Dermis blood vessel endothelial cell (primary cell): ENCODE results near the gene ZNF680. TPM values are rescaled to one million over a fixed set of nuclear protein-coding genes. Genes with fewer than 3 reads are reported as not detected.
A peak's percentile ranks its signal among the peaks of the same experiment; 100 is the strongest.
"Not testable (repeated sequence)": the region's sequence is repeated elsewhere in the genome, so short reads cannot be mapped to it uniquely, and the experiment has no call there.

Experiments used
- DNase-seq: peaks from one replicate; pipeline ENCODE4 v3.0.0; 2010
- total RNA-seq: library from RNA; depleted of rRNA; stranded (reverse); fragments of >200 nt; gene quantifications from 2 replicates; pipeline ENCODE4 v1.2.3, GENCODE V29; 2014

ZNF680 gene
- 12.6 and 19.2 TPM in 2 replicates for total RNA-seq

- peak; percentile 96 for DNase-seq
Observed at GRCh38 chr7:64562626-64563278, at the start of gene ZNF680. Gene ZNF680 (minus strand): TSS chr7:64563071. CDS start chr7:64562954, 117 bp downstream.

GRCh38 chr7:64612452-64612851, 49.6 kb upstream of the ZNF680 start:
- DNase-seq: no peak

GRCh38 chr7:64611717-64612116, 48.8 kb upstream of the ZNF680 start:
- DNase-seq: no peak

GRCh38 chr7:64610997-64611396, 48.1 kb upstream of the ZNF680 start:
- no peak for DNase-seq

- no peak for DNase-seq
Observed at GRCh38 chr7:64608116-64608910, 45.4 kb upstream of the ZNF680 start.

- DNase-seq: no peak
Observed at GRCh38 chr7:64606385-64606784, 43.5 kb upstream of the ZNF680 start.

- DNase-seq: no peak
Observed at GRCh38 chr7:64603271-64603670, 40.4 kb upstream of the ZNF680 start.

GRCh38 chr7:64602518-64602917, 39.6 kb upstream of the ZNF680 start:
- DNase-seq: no peak

- DNase-seq: no peak
Observed at GRCh38 chr7:64602086-64602485, 39.2 kb upstream of the ZNF680 start.

GRCh38 chr7:64599359-64599758, 36.5 kb upstream of the ZNF680 start:
- DNase-seq: no peak

GRCh38 chr7:64590971-64591370, 28.1 kb upstream of the ZNF680 start:
- DNase-seq: no peak

- DNase-seq: no peak
Observed at GRCh38 chr7:64581926-64582894, 19.3 kb upstream of the ZNF680 start.

- no peak for DNase-seq
Observed at GRCh38 chr7:64581391-64581790, 18.5 kb upstream of the ZNF680 start.

GRCh38 chr7:64574540-64575099, 11.7 kb upstream of the ZNF680 start:
- peak; percentile 59 for DNase-seq

GRCh38 chr7:64570284-64570605, 7.4 kb upstream of the ZNF680 start:
- not testable (repeated sequence) for DNase-seq

- DNase-seq: peak; percentile 50
Observed at GRCh38 chr7:64569372-64570283, 6.8 kb upstream of the ZNF680 start.

- no peak for DNase-seq
Observed at GRCh38 chr7:64562256-64562625, 630 bp downstream of the ZNF680 start.

GRCh38 chr7:64559206-64559605, 3.7 kb downstream of the ZNF680 start:
- DNase-seq: peak; percentile 54

- DNase-seq: peak; percentile 28
Observed at GRCh38 chr7:64558781-64559180, 4.1 kb downstream of the ZNF680 start.

GRCh38 chr7:64558323-64558705, 4.6 kb downstream of the ZNF680 start:
- no peak for DNase-seq

- no peak for DNase-seq
Observed at GRCh38 chr7:64557601-64558322, 5.1 kb downstream of the ZNF680 start.
